Measurements from ENCODE around the gene SLC12A8.

SLC12A8 gene

GRCh38 chr3:125186261-125186787 is 26.2 kb downstream of the SLC12A8 start:
- no peak for DNase-seq

GRCh38 chr3:125185805-125186204 is 26.7 kb downstream of the SLC12A8 start:
- DNase-seq: no peak

DNA sequence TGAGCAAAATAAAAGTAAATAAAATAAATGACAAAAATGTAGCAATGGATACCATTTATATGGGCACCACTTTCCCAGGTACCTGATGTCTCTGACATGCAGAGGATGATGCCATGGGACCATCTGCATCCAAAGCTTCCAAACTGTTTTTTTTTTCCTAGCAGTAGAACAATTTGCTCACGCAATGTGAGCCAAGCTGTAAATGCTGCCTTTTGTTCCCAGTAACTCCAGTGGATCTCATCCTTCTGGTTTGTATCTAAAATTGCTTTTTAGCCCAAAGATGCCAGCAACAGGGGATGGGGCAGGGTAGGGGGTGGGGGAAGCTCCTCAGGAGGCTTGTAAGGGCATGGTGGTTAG is 32.7 kb downstream of the SLC12A8 start:
- no peak for DNase-seq

DNA sequence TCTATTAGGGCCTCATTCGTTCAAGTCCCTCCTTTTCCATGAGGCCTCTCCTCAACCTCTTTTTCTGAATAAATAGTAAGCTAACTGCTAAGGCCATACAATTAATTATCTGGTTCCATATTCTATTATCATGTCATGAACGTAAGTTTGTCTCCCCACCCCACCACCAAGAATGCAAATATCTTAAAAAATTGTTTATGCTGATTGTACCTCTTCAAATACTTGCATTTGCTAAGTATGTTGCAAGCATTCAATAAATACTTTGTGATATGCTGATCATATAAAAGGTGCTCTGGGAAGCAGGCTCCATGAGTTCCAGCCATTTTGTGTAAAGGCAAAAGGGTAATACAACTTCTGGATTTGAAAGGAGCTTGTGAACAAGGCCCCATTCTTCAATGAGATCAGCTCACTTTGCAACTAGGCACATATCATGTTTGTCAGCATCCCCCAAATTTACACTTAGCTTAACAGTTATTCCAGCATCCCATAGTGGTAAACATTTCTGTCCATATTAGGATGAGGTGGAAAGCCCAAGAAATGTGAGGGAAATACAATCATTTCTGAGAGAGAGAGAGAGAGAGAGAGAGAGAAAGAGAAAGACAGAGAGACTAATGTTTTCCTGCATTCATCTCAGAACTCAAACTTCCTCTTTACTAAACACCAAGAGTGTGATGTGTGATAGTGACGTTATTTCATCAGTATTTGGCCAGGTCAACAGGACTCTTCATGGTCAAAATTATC is 33.2 kb downstream of the SLC12A8 start:
- DNase-seq: no peak

- no peak for DNase-seq
Measured at GRCh38 chr3:125177746-125178145, 34.8 kb downstream of the SLC12A8 start.

DNA sequence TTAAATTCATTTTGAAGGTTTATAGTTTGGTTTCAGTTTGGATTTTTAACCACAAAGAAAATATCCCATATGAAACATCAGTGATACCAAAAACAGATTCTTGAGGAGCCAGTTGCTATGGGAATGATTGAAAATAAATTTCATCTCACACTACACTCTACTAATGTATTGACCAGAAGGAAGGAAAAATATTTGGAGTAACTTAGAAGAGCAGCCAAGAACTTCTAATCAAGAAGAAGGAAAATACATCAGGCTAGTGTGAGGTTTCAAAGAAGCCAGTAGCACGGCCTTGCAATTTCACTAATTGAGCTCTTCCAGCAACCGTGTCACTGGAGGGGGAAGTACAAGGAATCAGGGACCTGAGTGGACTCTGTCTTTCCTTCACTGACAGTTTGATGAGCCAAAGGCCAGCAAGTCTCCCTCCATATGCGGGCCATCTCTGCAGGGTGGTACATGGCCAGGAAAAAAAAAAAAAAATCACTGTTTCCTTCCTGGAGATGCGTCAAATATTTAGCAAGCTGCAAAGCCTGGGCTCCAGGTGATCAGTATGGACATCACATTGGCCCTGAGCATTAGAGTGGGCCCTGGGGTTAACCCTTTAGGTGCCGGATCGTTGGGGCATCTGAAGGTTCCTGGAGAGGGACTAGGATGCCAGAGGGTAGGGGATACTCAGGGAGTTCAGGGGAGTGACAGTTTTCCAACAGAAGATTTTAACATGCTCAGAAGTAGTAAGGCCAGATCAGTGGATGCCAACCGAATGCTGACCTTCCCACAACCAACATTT is 37.1 kb downstream of the SLC12A8 start:
- DNase-seq: no peak

- DNase-seq: no peak
Measured at GRCh38 chr3:125172346-125172745, 40.2 kb downstream of the SLC12A8 start.

DNA sequence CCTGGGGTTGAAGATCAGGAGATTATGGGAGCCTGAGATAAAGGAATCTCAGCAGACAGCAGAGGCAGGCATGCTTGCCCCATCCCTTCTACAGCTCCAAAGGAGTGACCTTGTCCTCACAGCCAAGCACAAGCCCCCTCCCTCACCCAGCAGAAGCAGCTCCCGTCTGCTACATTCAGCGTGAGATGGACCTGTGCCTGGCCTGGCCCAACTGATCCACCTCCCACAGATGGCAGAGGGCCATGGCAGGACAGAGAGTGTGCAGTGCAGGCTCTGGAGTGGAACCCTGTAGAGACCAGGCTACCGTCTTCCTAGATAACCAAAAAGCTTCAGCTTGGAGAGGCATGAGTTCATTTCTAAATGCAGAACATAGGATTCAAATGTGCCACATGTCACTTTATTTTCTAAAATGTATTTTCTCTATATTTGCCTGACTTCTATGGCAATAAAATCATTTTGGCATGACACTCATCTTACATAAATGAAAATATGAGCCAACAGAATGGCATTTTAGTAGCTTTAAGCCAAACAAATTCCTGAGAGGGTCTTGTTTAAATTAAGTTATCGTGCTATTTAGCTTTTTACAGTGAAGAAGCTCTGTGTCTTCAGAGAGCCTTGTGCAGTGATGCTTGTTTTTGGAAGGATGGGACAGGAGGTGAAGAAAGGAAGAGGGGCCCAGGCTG is 43.7 kb downstream of the SLC12A8 start:
- DNase-seq: no peak

GRCh38 chr3:125166599-125167136 is 45.9 kb downstream of the SLC12A8 start:
- DNase-seq: no peak

DNA sequence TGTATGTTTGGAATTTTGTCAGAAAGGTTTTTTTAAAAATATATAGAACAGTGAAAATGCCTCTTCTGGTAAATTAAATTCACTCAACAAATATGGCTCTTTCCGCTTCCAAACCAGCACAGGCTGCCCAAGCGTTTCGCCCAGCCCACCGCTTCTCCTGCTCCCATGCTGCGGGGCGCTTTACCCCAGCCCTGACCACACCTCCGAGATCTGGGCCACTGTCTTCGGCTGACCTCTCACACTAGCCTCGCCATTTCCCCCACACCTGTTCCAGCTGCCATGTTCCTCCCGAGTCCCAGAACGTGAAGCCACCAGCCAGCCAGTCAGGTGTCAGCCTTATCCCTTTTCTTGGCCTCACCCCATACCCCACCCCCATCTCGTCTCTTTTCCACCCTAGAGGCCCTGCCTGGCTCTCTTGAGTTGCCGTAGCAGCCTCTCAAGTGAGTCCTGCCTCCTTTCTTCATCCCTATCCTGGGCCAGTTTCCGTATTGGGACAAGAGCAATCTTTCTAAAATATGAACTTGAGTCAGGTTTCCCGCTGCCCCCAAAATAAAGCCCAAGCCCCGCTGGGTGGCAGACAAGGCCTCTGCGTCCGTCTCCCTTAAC is 46.5 kb downstream of the SLC12A8 start:
- no peak for DNase-seq

- DNase-seq: no peak
Measured at GRCh38 chr3:125165189-125165947, 47.2 kb downstream of the SLC12A8 start.

DNA sequence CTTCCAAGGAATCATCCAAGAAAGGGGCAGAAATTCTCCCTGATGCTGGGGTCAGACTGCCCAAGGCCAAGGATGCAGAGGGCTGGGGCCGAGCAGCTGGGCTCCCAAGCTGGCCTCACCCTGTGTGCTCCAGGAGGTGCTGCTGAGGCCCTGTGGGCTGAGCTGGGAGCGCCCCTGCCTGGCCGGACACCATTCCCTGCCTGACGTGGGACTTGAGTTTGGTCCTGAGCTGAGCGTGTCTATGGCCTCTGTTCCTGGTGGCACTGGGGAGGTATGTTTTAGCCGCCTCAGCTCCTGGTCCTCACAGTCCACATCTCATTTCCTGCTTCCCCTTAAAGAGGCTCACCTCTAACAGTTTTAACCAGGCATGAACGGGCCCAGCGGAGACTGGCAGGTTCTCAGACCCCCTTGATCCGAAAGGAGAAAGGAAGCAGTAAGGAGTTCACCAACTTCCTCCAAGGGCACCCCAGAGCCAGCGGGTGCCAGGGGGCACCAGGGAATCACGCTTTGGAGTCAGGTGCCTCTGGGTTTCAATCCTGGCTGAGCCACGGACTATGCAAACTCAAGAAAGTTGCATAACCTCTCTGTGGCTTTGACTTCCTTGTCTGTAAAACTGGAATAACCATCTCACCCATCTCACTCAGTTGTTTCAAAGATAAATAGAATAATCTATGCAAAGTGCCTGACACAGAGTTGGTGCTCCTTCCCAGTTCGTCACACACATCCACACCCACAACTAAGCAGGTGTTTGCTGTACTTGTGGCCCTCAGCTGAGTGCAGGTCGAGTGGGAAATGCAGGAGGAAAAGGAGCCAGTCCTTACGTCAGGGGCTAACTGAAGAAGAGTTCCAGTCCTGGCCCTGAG is 48.6 kb downstream of the SLC12A8 start:
- no peak for DNase-seq

DNA sequence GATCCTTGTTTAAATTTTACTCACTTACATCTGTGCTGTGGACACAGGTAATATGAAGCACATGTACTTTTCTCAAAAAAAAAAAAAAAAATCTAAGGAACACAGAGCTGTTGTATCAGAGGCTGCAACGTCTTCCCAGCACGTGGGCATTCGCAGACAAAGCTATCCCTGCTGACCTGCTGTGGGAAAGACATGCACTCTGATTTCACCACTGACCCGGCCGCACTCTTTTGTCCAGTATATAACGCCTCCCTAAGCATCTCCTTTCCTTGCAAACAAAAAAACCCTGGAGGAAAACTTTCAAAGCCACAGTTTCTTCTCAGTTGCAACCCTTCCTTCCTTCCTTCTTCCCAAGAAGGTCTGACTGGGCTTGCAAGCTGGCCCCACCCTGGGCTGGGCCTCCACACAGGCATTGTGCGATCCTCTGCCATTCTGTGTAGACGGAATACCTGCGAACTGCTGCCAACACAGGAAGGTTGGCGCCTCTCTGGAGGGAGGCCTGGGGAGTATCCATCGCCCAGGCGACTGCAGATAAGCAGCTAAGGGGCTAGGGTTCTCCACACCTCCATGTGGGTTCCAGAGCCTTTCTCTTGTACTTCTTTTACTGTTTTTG is 50.8 kb downstream of the SLC12A8 start:
- DNase-seq: no peak

GRCh38 chr3:125160606-125161371 is 51.8 kb downstream of the SLC12A8 start:
- DNase-seq: no peak

DNA sequence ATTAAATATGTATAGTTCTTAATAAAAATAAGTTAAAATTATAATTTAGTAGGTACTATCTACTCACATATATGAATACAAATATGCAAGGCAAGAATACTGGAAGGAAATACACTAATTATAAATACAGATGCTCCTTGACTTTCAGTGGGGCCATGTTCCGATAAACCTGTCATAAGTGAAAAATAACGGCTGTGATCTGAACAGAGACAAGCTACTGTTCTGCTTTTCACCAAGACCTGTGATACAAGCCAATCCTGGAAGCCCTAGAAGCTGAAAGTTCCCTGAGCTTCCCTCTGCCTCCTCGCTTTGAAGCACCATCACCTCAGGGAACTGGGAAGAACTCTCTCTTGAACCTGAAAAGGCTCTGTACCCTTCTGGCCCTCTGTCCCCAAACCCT is 55.4 kb downstream of the SLC12A8 start:
- no peak for DNase-seq

DNA sequence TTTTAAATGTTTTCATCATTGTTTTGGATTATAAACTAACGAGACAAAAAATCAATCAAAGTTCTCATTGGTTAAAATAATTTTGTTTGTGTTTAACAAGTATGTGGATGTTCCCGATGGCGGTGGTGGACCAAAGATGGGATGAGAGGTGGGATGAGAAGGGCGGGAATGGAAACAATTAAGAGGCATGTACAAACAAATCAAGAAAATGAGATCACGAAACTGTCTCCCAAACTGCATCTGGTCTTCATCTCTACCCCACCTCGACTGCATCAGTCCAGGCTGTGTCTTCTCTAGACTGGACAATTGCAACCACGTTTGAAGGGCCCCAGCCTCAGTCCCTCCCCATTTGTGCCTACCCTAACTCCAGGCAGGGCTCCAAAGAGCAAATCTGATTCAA is 56.1 kb downstream of the SLC12A8 start:
- DNase-seq: no peak

- DNase-seq: no peak
Measured at GRCh38 chr3:125154800-125155269, 57.7 kb downstream of the SLC12A8 start.

GRCh38 chr3:125154110-125154509 is 58.4 kb downstream of the SLC12A8 start:
- no peak for DNase-seq

GRCh38 chr3:125152951-125153350 is 59.6 kb downstream of the SLC12A8 start:
- DNase-seq: no peak

GRCh38 chr3:125151916-125152315 is 60.6 kb downstream of the SLC12A8 start:
- no peak for DNase-seq
